HG02678 (cell line): ENCODE results near the gene TCF20.

Experiments
- ATAC-seq: cut with Tn5 transposase; IDR thresholded peaks from one replicate; pipeline ENCODE4 v1.9.1; 2021; ENCODE audit warnings: mild to moderate bottlenecking, moderate library complexity; ENCODE audit not compliant: unreplicated experiment

Gene TCF20

DNA sequence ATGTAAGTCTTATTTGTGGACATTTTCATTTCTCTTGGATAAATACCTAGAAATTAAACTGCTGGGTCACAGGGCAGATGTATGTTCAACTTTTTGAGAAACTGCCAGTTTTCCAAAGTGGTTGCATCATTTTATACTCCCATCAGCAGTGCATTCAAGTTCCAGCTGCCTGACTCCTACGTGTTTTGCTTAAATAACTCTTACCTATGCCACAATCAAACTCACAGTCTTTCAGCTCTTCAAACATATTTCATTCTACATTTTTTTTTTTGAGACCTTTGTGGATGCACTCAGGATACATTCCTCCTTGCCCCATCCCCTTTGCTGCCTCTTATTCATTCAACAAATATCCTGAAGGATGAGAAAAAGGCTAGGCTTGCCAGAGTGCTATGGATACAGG, 9.2 kb downstream of the TCF20 start:
- no peak for ATAC-seq

DNA sequence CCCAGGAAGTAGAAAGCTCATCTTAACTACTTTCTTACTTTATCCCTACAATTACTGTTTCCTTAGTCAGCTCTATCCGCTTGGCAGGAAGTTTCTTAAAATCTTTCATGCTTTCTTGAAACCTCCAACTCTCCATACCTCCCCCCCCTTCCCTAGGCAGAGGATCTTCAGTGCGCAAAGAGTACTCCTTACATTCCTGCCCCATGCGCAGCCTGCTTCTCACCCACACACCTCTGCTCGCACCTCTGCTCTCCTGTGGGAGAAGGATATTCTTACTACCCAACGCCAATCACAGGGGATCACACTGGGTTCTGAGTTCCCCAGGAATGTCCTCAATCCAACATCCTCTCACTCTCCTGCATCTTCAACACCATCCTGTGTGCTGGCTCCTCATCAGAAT, 12.3 kb downstream of the TCF20 start:
- no peak for ATAC-seq

DNA sequence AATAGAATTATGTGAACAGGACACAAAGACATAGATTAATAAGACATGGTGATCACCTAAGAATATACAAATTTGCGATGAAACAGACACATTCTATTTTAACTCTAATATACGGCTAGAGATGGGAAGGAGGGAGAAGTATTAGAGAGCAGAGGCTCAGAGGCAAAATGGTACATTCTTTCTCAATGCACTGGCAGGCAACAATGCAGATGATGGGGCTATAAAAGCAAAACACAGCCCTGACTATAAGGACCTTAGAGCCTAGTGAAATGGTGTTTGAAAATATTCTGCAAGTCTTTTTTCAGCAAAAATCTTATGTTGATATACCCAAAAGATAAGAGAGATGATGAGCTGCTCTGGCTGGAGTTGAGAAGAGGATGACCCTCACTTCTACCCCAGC, 13.1 kb downstream of the TCF20 start:
- ATAC-seq, result no peak

DNA sequence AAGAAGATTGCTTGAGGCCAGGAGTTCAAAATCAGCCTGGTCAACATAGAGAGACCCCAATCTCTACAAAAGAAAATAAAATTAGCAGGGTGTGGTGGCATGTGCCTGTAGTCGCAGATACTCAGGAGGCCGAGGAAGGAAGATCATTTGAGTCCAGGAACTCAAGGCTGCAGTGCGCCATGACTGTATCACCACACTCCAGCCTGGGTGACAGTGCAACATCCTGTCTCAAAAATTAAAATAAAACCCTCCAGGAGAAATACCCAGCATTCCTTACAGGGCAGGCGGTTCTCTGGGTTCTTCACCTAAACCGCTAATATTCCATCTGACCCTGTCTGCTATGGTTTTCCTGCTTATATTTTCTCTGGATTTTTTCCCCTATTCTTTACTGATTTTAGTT, 13.5 kb downstream of the TCF20 start:
- ATAC-seq, result no peak

DNA sequence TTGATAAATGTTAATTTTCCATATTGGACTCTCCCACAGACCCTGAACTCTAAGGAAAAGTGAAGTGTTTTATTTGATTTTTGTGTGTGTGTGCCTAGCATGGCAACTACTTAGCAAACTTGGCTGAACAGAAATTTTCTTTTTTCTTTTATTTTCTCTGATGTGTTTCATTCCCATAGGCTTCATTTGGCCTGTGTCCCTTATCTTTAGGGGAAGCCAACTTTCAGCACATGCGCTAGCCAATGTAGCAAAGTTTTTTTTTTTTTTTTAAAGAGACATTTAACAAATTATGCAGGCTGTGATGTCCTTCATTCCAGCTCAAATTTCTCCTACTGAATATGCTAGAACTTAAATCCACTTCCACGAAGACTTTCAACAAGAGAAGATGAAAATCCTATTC, 14.2 kb downstream of the TCF20 start:
- no peak for ATAC-seq

DNA sequence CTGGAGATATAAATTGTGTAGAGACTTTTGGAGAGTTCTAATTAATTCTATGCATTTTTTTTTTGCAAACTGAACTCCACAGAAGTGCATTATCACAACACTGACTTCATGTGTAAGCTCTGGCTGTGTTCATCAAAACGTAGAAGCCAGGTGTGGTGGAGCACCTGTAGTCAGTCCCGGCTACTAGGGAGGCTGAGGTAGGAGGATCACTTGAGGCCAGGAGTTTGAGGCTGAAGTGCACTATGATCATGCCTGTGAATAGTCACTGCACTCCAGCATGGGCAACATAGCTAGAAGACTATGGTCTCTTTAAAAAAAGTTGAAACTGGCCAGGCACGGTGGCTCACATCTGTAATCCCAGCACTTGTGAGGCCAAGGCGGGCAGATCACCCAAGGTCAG, 20.6 kb downstream of the TCF20 start:
- no peak for ATAC-seq

DNA sequence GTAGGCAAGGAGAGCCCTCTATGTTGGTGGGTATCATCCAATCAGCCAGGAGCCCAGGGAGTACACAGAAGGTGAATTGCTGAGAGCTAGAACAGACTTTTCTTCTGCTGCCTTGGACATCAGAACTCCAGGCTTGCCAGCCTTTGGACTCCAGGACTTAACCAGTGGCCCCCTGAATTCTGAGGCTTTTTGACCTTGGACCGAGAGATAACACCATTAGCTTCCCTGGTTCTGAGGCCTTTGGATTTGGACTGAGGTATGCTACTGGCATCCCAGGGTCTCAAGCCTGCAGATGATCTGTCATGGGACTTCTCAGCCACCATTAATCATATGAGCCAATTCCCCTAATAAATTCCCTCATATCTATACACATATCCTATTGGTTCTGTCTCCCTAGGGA, 21.5 kb downstream of the TCF20 start:
- ATAC-seq, result no peak

DNA sequence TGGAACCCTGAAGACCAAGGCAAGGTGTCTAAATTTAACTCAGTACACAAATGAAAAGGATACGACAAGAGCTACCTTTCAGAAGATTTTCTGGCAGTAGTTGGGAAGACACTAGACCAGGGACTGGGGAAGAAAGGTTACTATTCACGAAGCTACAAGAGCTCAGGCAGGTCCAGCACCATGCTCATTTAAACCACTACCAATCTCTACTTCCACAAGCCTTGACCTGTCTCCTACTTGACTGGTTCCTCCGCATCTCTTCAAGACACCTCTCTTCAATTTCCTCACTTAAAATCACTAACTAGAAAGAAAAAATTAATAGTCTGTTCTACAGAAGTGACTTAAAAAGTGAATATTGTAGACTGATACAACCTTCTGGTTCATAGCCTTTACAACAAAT, 22.9 kb downstream of the TCF20 start:
- ATAC-seq, result no peak

DNA sequence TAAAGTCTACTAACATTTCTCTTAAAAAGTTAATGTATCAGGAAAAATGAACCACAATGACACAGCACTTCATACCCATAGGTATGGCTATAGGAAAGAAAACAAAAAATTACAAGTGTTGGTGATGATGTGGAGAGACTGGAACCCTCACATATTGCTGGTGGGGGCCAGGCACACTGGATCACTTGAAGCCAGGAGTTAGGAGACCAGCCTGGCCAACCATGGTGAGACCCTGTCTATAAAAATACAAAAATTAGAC, 26.7 kb downstream of the TCF20 start:
- ATAC-seq, result no peak

DNA sequence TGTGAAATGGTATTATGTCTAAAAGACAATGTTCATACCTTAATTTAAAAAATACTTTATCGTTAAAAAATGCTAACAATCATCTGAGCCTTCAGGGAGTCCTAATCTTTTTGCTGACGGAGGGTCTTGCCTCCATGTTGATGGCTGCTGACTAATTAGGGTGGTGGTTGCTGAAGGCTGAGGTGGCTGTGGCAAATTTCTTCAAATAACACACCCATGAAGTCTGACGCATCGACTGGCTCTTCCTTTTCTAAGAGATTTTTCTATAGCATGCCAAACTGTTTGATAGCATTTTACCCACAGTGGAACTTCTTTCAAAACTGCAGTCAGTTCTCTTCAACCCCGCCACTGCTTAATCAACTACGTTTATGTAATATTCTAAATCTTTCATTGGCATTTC, 33.6 kb downstream of the TCF20 start:
- ATAC-seq, result no peak

DNA sequence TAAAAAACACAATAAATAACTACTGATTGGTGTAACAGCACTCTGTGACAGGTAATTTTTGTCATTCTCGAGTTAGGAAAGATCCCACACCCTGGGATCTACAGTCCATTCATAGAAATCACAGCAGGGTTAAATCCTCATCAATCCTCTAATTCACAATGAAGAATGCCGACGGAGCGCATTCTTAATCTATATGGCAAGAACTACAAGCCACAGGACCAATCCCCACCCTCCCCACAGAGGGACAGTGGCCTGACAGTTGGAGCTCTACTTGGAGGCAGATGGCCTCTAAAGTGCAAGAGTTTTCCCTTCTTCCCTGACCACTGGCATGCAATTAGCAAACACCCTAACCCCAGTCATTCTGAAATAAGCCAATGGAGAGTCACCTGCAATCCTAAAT, 34.2 kb downstream of the TCF20 start:
- no peak for ATAC-seq

DNA sequence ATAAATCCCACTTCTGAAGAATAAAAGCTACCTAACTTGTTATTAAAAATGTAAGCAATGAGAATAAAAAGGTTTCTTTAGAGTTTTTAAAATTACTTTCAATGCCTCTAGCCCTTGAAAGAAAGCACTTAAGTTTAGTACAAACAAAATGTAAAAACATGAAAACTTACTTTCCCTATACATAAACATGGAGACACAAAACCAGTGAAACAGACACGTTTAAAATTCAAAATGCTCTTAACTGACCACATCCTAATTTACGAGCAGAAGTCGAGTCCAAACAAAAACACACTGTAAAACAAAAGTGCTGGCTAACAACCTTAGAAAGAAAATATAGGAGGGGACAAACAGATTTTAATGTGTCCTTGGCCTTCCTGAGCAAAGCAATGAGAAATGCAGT, 36.6 kb downstream of the TCF20 start:
- no peak for ATAC-seq

DNA sequence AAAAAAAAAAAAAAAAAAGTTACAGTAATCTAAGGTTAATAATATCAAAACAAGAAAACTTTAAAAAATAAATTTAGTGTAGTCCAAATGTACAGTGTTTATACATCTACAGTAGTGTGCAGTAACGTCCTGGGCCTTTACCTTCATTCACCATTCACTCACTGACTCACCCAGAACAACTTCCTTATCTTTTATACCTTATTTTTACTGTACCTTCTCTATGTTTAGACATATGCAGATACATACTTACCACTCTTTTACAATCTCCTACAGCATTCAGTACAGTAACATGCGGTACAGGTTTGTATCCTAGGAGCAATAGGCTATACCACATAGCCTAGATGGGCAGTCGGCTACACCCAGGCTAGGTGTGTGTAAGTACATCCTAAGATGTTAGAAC, 38.5 kb downstream of the TCF20 start:
- no peak for ATAC-seq

DNA sequence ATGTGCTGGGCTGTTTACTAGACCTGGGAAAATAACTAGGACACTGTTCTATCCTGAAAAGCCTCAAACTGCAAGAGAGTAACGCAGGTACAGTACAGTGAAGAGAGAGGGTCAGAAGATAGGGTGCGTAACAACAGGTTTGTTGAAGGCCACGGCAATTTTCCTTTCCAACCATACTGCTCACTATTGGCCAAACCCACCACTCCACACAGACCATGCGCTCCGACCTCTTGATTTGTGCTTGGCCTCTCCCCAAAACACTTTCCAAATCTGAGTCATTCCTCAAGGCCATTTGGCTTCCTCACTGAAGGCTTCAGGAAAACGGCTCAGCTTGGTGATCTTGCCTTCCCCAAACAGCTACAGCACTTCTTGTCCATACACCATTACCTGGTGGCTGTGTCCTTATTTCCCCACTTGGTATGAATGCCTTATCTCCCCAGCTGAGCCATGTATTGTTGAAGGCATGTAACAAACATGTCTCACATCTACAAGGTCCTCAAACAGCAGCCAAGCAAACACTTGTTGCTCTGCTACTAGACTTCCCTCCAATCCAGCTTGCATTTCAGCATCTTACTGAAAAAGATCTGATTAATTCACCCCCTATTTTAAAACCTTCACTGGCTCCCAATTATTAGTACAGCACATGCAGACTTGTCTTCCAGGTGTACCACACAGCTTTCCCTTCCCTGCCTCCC, 40.9 kb downstream of the TCF20 start:
- ATAC-seq, result no peak

DNA sequence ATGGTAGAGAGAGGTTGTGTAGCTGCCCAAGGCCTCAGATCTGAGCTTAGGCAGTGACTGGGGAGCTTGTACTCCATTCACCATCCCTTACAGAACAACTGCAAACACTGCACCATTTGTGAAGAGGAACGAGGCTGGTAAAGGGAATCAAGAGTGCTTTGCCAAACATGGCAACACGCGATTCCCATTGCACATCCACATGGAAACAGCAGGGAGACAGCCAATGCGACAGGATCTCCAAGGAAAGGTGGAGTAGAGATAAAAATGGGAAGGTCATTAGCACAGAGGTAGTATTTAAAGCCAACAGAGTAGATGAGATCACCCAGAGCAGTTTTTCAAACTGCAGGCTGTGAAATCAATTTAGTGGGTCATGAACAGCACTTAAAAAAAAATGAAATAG, 42.0 kb downstream of the TCF20 start:
- ATAC-seq, result no peak

DNA sequence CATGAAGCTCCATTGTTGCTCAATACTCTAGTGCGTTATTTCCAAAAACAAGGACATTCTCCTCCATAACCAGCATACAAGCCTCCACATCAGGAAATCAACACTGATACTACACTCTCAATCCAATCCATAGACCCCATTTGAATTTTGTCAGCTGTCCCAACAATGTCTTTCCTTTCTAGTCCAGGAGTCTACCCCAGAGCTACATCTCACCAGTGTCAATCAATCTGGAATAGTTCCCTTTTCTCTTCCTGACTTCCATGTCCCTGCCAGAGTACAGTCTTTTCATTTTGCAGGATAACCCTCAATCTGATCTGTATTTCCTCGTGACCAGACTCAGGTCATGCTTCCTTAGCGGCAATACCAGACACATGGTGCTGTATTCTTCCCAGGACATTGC, 43.0 kb downstream of the TCF20 start:
- no peak for ATAC-seq

DNA sequence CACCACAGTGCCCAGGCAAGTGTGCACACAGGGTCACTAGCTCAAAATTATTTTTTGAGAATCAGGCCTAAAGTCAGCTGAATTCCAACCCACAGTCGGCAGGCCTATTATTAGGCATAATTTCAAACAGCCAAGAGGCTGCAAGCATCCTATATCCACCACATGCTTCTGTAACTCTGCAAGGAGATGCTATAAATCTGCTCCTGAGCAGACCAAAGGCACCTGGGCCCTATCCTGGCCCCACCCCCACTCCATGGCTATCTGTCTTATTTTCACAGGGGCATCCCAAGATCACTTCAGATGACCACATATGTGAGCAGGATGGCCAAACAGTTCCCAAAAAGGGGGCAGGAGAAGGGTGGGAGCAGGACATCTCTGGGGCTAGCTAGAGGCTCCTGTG, 44.6 kb downstream of the TCF20 start:
- no peak for ATAC-seq

DNA sequence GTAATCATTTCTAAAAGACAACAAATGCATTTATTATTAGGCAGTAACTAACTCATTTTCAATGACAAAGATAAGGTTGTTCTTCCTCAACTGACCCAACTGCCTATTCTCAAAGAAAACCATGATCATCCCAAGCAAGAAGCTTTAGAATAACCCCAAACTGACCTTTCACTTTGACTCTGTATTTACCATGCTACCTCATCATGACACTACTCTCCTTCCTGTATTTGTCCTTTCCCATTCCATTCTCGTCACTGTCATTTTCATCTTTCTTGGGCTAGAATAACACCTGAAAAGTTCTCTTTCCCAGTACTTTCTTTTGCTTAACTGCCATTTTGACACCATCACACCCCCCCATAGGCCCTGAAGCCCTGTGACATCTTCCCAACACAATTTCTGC, 48.3 kb downstream of the TCF20 start:
- no peak for ATAC-seq
